HepG2 (cell line): ENCODE results near the gene EPC2. TPM values are rescaled to one million over a fixed set of nuclear protein-coding genes. Genes with fewer than 3 reads are reported as not detected.

Experiments used
- DZIP1 ChIP-seq: sonication (generic); formaldehyde crosslinking; IDR thresholded peaks from 2 replicates; pipeline ENCODE4 v1.5.0; 2020; ENCODE audit warnings: mild to moderate bottlenecking, missing genetic modification reagents
- GABPB1 ChIP-seq: IDR thresholded peaks from 2 replicates; pipeline ENCODE4 v1.6.1; 2016; ENCODE audit warnings: mild to moderate bottlenecking, missing genetic modification reagents, moderate library complexity, missing compliant biosample characterization
- GTF2F1 ChIP-seq: fragments of 150-350 bp; IDR thresholded peaks from 2 replicates; pipeline ENCODE4 v1.6.1; 2014; ENCODE audit warnings: low read length
- HNF4G ChIP-seq, 2 experiments: sonication (generic) in 1 of 2; formaldehyde crosslinking in 1 of 2; IDR thresholded peaks; 2 replicates each; pipeline versions ENCODE4 v1.4.0 to v1.6.1; 2011 to 2020; ENCODE audit warnings: borderline replicate concordance in 2 of 2, low read depth in 2 of 2, mild to moderate bottlenecking in 2 of 2, low read length in 1 of 2, missing genetic modification reagents in 1 of 2, moderate library complexity in 1 of 2
- KLF16 ChIP-seq, 2 experiments: sonication (generic) in 1 of 2; formaldehyde crosslinking in 1 of 2; IDR thresholded peaks; 2 replicates each; pipeline versions ENCODE4 v1.6.1 to v1.8.0; 2016 to 2023; ENCODE audit warnings: missing genetic modification reagents in 2 of 2, missing compliant biosample characterization in 1 of 2
- LCORL ChIP-seq, 2 experiments: fragments of 450-650 bp in 1 of 2; sonication (generic) in 1 of 2; formaldehyde crosslinking in 1 of 2; IDR thresholded peaks; 2 replicates each; pipeline versions ENCODE4 v1.5.0 to v1.6.1; 2017 to 2020; ENCODE audit warnings: antibody characterized with exemption in 1 of 2, missing genetic modification reagents in 1 of 2
- MAFG ChIP-seq: sonication (generic); formaldehyde crosslinking; IDR thresholded peaks from 2 replicates; pipeline ENCODE4 v1.5.1; 2020; ENCODE audit warnings: mild to moderate bottlenecking, missing genetic modification reagents
- NFATC3 ChIP-seq: sonication (generic); formaldehyde crosslinking; IDR thresholded peaks from 2 replicates; pipeline ENCODE4 v1.5.1; 2020; ENCODE audit warnings: mild to moderate bottlenecking, missing genetic modification reagents
- SMAD9 ChIP-seq: sonication (generic); formaldehyde crosslinking; IDR thresholded peaks from 2 replicates; pipeline ENCODE4 v1.5.1; 2020; ENCODE audit warnings: mild to moderate bottlenecking, missing genetic modification reagents
- TBX2 ChIP-seq: sonication (generic); formaldehyde crosslinking; IDR thresholded peaks from 2 replicates; pipeline ENCODE4 v1.5.0; 2020; ENCODE audit warnings: missing genetic modification reagents, mild to moderate bottlenecking, borderline replicate concordance
- TEAD3 ChIP-seq: optimal IDR thresholded peaks from 2 replicates; pipeline ENCODE3; 2016; ENCODE audit warnings: borderline replicate concordance
- ZNF281 ChIP-seq: sonication (generic); formaldehyde crosslinking; IDR thresholded peaks from 2 replicates; pipeline ENCODE4 v1.4.0; 2020; ENCODE audit warnings: missing genetic modification reagents, borderline replicate concordance
- ZNF333 ChIP-seq: sonication (generic); formaldehyde crosslinking; IDR thresholded peaks from 2 replicates; pipeline ENCODE4 v1.4.0; 2020; ENCODE audit warnings: mild to moderate bottlenecking, missing genetic modification reagents, borderline replicate concordance
- ZNF441 ChIP-seq: sonication (generic); formaldehyde crosslinking; IDR thresholded peaks from 2 replicates; pipeline ENCODE4 v1.7.0; 2021; ENCODE audit warnings: missing genetic modification reagents, borderline replicate concordance
- ZNF614 ChIP-seq: IDR thresholded peaks from 2 replicates; pipeline ENCODE4 v1.6.1; 2018; ENCODE audit warnings: missing biosample characterization, missing genetic modification reagents, inconsistent platforms, borderline replicate concordance
- ZNF740 ChIP-seq: sonication (generic); formaldehyde crosslinking; IDR thresholded peaks from 2 replicates; pipeline ENCODE4 v1.4.0; 2020; ENCODE audit warnings: missing genetic modification reagents
- polyA plus RNA-seq, 8 experiments: library from polyadenylated mRNA; depleted of rRNA in 3 of 8; stranded (reverse) in 7 of 8; unstranded in 1 of 8; fragments of >200 nt; fragmentation: Illumina TruSeq in 4 of 8; extraction: Trizol in 4 of 8; gene quantifications; 2 replicates each; pipeline versions ENCODE4 v1.2.1 to v1.2.3, GENCODE V29; 2011 to 2016; ENCODE audit warnings: low read depth in 4 of 8, missing spikeins in 1 of 8, mixed read lengths in 1 of 8; ENCODE audit not compliant: insufficient read depth in 1 of 8
- total RNA-seq, 5 experiments: library from RNA; depleted of rRNA; stranded (reverse); fragments of >200 nt; fragmentation: Illumina TruSeq; extraction: Trizol; gene quantifications; 2 replicates each; pipeline ENCODE4 v1.2.3, GENCODE V29; 2016; ENCODE audit warnings: low read depth in 1 of 5
- TF ChIP-seq, protein P1 (sequence below): sonication (generic); formaldehyde crosslinking; IDR thresholded peaks from 2 replicates; pipeline ENCODE4 v1.4.0; 2020; ENCODE audit warnings: missing genetic modification reagents
- TF ChIP-seq, protein P2 (sequence below): IDR thresholded peaks from 2 replicates; pipeline ENCODE4 v1.6.1; 2012; ENCODE audit warnings: inconsistent platforms
- TF ChIP-seq, protein P3 (sequence below): IDR thresholded peaks from 2 replicates; pipeline ENCODE4 v1.6.1; 2016; ENCODE audit warnings: low read depth

Gene EPC2
- total and polyA plus RNA-seq, 2 of the 13 experiments (the other 11 are each of a cell fraction or from before 2014, with no cell fraction given): 20.5 to 22.0 TPM

DNA sequence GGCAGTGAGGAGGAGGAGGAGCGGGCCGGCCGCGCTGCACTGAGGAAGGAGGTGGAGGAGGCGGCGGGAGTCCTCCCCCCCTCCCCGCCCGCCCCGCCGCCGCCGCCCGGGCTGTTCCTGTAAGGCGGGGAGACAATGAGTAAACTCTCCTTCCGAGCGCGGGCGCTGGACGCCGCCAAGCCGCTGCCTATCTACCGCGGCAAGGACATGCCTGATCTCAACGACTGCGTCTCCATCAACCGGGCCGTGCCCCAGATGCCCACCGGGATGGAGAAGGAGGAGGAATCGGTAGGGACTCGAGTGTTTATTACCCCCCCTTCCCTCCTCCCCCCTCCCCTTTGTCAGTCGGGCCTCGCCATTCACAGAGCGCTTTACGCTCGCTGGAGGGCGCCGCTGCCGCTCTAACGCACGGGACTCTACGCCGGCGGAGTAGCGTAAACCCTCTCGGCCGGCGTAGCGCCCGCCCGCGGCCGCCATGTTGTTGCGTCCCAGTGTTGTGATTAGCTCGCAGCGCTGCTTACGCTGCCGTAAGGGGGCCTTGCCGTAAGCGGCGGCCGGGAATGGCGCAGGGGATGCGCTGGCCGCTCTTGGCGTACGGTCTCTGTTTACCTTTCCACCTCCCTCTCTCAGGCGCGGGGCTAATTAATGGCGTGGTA, 460 bp downstream of the EPC2 start (continued):
- TF ChIP-seq, protein P1, sequence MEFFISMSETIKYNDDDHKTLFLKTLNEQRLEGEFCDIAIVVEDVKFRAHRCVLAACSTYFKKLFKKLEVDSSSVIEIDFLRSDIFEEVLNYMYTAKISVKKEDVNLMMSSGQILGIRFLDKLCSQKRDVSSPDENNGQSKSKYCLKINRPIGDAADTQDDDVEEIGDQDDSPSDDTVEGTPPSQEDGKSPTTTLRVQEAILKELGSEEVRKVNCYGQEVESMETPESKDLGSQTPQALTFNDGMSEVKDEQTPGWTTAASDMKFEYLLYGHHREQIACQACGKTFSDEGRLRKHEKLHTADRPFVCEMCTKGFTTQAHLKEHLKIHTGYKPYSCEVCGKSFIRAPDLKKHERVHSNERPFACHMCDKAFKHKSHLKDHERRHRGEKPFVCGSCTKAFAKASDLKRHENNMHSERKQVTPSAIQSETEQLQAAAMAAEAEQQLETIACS (CRISPR knock-in tag): peak; percentile 47
- TF ChIP-seq GTF2F1 (no peak), GABPB1 (CRISPR knock-in tag) (peak; percentile 59; the same call in 1 of the 2 replicates), ZNF614 (peak; percentile 64; the same call in 1 of the 2 replicates), ZNF333 (CRISPR knock-in tag) (no peak), HNF4G (IDR thresholded peaks at IDR 0.05; ENCODE audit: borderline replicate concordance, low read depth, low read length) (no peak), HNF4G (CRISPR knock-in tag; IDR thresholded peaks at IDR 0.05; ENCODE audit: borderline replicate concordance, low read depth) (no peak), DZIP1 (CRISPR knock-in tag) (peak; percentile 73; the same call in 1 of the 2 replicates), TBX2 (CRISPR knock-in tag) (peak; percentile 63), TEAD3 (CRISPR knock-in tag) (peak; percentile 6), MAFG (no peak), LCORL (IDR thresholded peaks at IDR 0.05) (no peak), LCORL (CRISPR knock-in tag; IDR thresholded peaks at IDR 0.05) (no peak), SMAD9 (no peak), ZNF740 (CRISPR knock-in tag) (peak; percentile 98), NFATC3 (CRISPR knock-in tag) (no peak), ZNF281 (CRISPR knock-in tag) (no peak; the same call in 1 of the 2 replicates), KLF16 (CRISPR knock-in tag; IDR thresholded peaks at IDR 0.05) (peak in 1 of 2 experiments; percentile 62; a peak in 2 of 4 replicates), ZNF441 (CRISPR knock-in tag) (no peak)
- TF ChIP-seq, protein P2, sequence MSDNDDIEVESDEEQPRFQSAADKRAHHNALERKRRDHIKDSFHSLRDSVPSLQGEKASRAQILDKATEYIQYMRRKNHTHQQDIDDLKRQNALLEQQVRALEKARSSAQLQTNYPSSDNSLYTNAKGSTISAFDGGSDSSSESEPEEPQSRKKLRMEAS: peak; percentile 5
- TF ChIP-seq, protein P3, sequence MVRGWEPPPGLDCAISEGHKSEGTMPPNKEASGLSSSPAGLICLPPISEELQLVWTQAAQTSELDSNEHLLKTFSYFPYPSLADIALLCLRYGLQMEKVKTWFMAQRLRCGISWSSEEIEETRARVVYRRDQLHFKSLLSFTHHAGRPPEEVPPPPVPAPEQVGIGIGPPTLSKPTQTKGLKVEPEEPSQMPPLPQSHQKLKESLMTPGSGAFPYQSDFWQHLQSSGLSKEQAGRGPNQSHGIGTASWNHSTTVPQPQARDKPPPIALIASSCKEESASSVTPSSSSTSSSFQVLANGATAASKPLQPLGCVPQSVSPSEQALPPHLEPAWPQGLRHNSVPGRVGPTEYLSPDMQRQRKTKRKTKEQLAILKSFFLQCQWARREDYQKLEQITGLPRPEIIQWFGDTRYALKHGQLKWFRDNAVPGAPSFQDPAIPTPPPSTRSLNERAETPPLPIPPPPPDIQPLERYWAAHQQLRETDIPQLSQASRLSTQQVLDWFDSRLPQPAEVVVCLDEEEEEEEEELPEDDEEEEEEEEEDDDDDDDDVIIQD (CRISPR knock-in tag): peak; percentile 54
